DOHH2 (cell line): ENCODE results near the gene PAK2.
"Not testable (repeated sequence)": the region's sequence is repeated elsewhere in the genome, so short reads cannot be mapped to it uniquely, and the experiment has no call there.

ENCODE experiments used
- H3F3A ChIP-seq: fragments of 200-600 bp; sonication (generic), shearing (Covaris generic); 2 replicates; pipeline ENCODE4 v1.6.0; 2016; ENCODE audit warnings: antibody characterized with exemption, mild to moderate bottlenecking; ENCODE audit not compliant: control insufficient read depth, insufficient read depth
- H3K27ac ChIP-seq: fragments of 200-600 bp; sonication (generic); 2 replicates; pipeline ENCODE4 v1.5.1; 2014; ENCODE audit warnings: low read depth, mild to moderate bottlenecking, low read length, moderate library complexity
- H3K27me3 ChIP-seq: fragments of 200-600 bp; sonication (generic); 2 replicates; pipeline ENCODE4 v1.6.1; 2014; ENCODE audit warnings: mild to moderate bottlenecking, low read length, mixed read lengths; ENCODE audit not compliant: control insufficient read depth
- H3K36me3 ChIP-seq: fragments of 200-600 bp; sonication (generic); 2 replicates; pipeline ENCODE4 v1.6.1; 2014; ENCODE audit warnings: mild to moderate bottlenecking, low read length, moderate library complexity, mixed read lengths; ENCODE audit not compliant: control insufficient read depth
- H3K4me1 ChIP-seq: fragments of 200-600 bp; sonication (generic); 2 replicates; pipeline ENCODE4 v1.6.1; 2014; ENCODE audit warnings: mild to moderate bottlenecking, low read length, mixed read lengths; ENCODE audit not compliant: control insufficient read depth
- H3K4me2 ChIP-seq: fragments of 200-600 bp; sonication (generic); 2 replicates; pipeline ENCODE4 v1.6.0; 2014; ENCODE audit warnings: mild to moderate bottlenecking, low read length, moderate library complexity
- H3K4me3 ChIP-seq: fragments of 200-600 bp; sonication (generic); 2 replicates; pipeline ENCODE4 v1.5.1; 2014; ENCODE audit warnings: mild to moderate bottlenecking, low read length, mixed read lengths
- H3K79me2 ChIP-seq: fragments of 200-600 bp; sonication (generic); 2 replicates; pipeline ENCODE4 v1.6.1; 2014; ENCODE audit warnings: mild to moderate bottlenecking, low read length, mixed read lengths; ENCODE audit not compliant: control insufficient read depth
- H3K9me2 ChIP-seq: fragments of 200-600 bp; sonication (generic); replicated peaks from 2 replicates; pipeline ENCODE4 v1.6.1; 2014; ENCODE audit warnings: mild to moderate bottlenecking, low read length, mixed read lengths; ENCODE audit not compliant: control insufficient read depth
- H3K9me3 ChIP-seq: fragments of 200-600 bp; sonication (generic); 2 replicates; pipeline ENCODE4 v1.6.1; 2014; ENCODE audit warnings: antibody characterized with exemption, low read length, mixed read lengths; ENCODE audit not compliant: control insufficient read depth, insufficient read depth
- H4K20me1 ChIP-seq: fragments of 200-600 bp; sonication (generic); 2 replicates; pipeline ENCODE4 v1.6.0; 2014; ENCODE audit warnings: low read depth, mild to moderate bottlenecking, antibody characterized with exemption, low read length, moderate library complexity; ENCODE audit not compliant: control insufficient read depth, insufficient read depth
- CTCF ChIP-seq: fragments of 200-600 bp; sonication (generic); IDR thresholded peaks from one replicate; pipeline ENCODE4 v1.5.1; 2014; ENCODE audit warnings: antibody characterized with exemption, mild to moderate bottlenecking, low read depth, low read length; ENCODE audit not compliant: poor library complexity, severe bottlenecking
- EZH2phosphoT487 ChIP-seq: fragments of 200-600 bp; sonication (generic); IDR thresholded peaks from 2 replicates; pipeline ENCODE4 v1.6.1; 2017; ENCODE audit warnings: borderline replicate concordance, mild to moderate bottlenecking, antibody characterized with exemption, low read length, moderate library complexity, mixed read lengths

PAK2 gene

GRCh38 chr3:196812853-196813252 is 73.2 kb downstream of the PAK2 start:
- H3K27me3 ChIP-seq, result no peaks in the 10 kb centered on the region
- no peaks in the 10 kb centered on the region for H3K79me2 ChIP-seq
- no peaks in the 10 kb centered on the region for H3K9me3 ChIP-seq
- no peaks in the 10 kb centered on the region for H4K20me1 ChIP-seq
- H3K4me2 ChIP-seq, result no peak overlapping the region
- H3K36me3 ChIP-seq, result peaks cover 51% of the 10 kb centered on the region
- TF ChIP-seq CTCF (no peak), EZH2phosphoT487 (no peak)
- peaks cover 14% of the 10 kb centered on the region for H3F3A ChIP-seq
- H3K27ac ChIP-seq, result no peak overlapping the region
- no peaks in the 10 kb centered on the region for H3K9me2 ChIP-seq
- no peaks in the 10 kb centered on the region for H3K4me1 ChIP-seq
- no peak overlapping the region for H3K4me3 ChIP-seq

GRCh38 chr3:196813903-196814302 is 74.2 kb downstream of the PAK2 start:
- no peak overlapping the region for H3K4me3 ChIP-seq
- peaks cover 57% of the 10 kb centered on the region for H3K36me3 ChIP-seq
- H3F3A ChIP-seq, result peaks cover 14% of the 10 kb centered on the region
- H4K20me1 ChIP-seq, result no peaks in the 10 kb centered on the region
- no peak overlapping the region for H3K4me2 ChIP-seq
- no peaks in the 10 kb centered on the region for H3K9me2 ChIP-seq
- H3K27me3 ChIP-seq, result no peaks in the 10 kb centered on the region
- H3K79me2 ChIP-seq, result no peaks in the 10 kb centered on the region
- no peak for TF ChIP-seq CTCF
- TF ChIP-seq EZH2phosphoT487, result no peak
- H3K9me3 ChIP-seq, result no peaks in the 10 kb centered on the region
- no peak overlapping the region for H3K27ac ChIP-seq
- no peaks in the 10 kb centered on the region for H3K4me1 ChIP-seq

- H3K36me3 ChIP-seq, result peaks cover 74% of the 10 kb centered on the region
Observed at GRCh38 chr3:196821806-196822355, 82.2 kb downstream of the PAK2 start.

GRCh38 chr3:196829651-196830050 is 90.0 kb downstream of the PAK2 start:
- H3K27me3 ChIP-seq, H3K4me1 ChIP-seq, H3K9me2 ChIP-seq, H3K27ac ChIP-seq, H3F3A ChIP-seq, H3K79me2 ChIP-seq, H3K4me3 ChIP-seq, H3K4me2 ChIP-seq, H3K9me3 ChIP-seq, H4K20me1 ChIP-seq: not testable (repeated sequence)
- H3K36me3 ChIP-seq, result peaks cover 38% of the 10 kb centered on the region

More at GRCh38 chr3:196821806-196822355, 82.2 kb downstream of the PAK2 start:
- H3K79me2 ChIP-seq, result no peaks in the 10 kb centered on the region
- no peak overlapping the region for H3K27ac ChIP-seq
- no peak overlapping the region for H3K4me2 ChIP-seq
- TF ChIP-seq CTCF (no peak), EZH2phosphoT487 (no peak)
- no peaks in the 10 kb centered on the region for H3K9me3 ChIP-seq
- H3K27me3 ChIP-seq, result no peaks in the 10 kb centered on the region
- H3K4me3 ChIP-seq, result no peak overlapping the region
- no peaks in the 10 kb centered on the region for H4K20me1 ChIP-seq
- H3K4me1 ChIP-seq, result no peaks in the 10 kb centered on the region
- H3F3A ChIP-seq, result no peaks in the 10 kb centered on the region
- no peaks in the 10 kb centered on the region for H3K9me2 ChIP-seq
